ENCODE results near the gene EFCAB6.

DNA sequence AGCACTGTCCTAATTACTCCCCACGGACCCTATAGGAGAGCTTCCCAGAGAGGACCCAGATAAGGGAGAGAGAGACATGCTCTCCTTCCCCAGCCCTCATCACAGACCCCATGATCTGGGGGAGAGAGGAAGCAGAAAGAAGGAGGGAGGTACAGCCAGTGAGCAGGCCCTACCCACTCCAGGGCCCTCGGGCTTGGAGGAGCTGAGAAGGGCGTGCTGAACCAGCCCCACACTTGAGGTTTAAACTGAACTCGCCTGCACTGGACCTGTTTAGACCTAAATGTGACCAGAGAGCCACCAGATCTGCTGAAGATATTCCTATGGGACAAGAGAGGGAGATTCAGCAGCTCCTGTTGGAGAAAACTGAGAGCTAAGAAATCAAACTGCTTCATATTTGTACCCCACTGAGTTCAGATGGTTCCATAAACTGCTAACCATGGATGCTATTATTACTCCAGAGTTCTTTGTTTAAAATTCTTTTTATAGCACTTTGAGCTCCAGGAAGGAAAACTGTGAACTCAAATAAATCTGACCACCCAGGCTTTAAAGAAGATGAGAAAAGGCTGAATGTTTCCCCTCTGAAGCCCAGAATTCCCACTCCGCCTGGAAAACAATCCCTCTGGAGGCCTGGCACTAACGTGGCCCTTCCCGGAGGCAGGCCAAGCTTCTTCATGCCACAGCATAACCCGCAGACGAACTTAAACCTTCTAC is 67.2 kb downstream of the EFCAB6 start:
- TF ChIP-seq, protein P1, sequence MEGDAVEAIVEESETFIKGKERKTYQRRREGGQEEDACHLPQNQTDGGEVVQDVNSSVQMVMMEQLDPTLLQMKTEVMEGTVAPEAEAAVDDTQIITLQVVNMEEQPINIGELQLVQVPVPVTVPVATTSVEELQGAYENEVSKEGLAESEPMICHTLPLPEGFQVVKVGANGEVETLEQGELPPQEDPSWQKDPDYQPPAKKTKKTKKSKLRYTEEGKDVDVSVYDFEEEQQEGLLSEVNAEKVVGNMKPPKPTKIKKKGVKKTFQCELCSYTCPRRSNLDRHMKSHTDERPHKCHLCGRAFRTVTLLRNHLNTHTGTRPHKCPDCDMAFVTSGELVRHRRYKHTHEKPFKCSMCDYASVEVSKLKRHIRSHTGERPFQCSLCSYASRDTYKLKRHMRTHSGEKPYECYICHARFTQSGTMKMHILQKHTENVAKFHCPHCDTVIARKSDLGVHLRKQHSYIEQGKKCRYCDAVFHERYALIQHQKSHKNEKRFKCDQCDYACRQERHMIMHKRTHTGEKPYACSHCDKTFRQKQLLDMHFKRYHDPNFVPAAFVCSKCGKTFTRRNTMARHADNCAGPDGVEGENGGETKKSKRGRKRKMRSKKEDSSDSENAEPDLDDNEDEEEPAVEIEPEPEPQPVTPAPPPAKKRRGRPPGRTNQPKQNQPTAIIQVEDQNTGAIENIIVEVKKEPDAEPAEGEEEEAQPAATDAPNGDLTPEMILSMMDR (IDR thresholded peaks at IDR 0.05) = no peak
- no peak for TF ChIP-seq ZFX (IDR thresholded peaks at IDR 0.05; ENCODE audit: borderline replicate concordance)
